OCI-LY7 (cell line): Measurements from ENCODE around the gene RAPGEF3.

ENCODE experiments used
- CTCF ChIP-seq: fragments of 200-600 bp; sonication (generic); conservative IDR thresholded peaks from 2 replicates; pipeline ENCODE4 v1.5.1; 2014; ENCODE audit warnings: mild to moderate bottlenecking, antibody characterized with exemption, low read length, moderate library complexity, mixed read lengths
- EZH2phosphoT487 ChIP-seq: fragments of 200-600 bp; sonication (generic); IDR thresholded peaks from 2 replicates; pipeline ENCODE4 v1.6.1; 2018; ENCODE audit warnings: low read depth, borderline replicate concordance, mild to moderate bottlenecking, mixed run types, antibody characterized with exemption, low read length, moderate library complexity, mixed read lengths

- TF ChIP-seq CTCF (no peak), EZH2phosphoT487 (no peak)
These were observed 32.1 kb upstream of the RAPGEF3 start for GRCh38 chr12:47790676-47791350.
